Chondrocyte (in vitro differentiated cells): ENCODE data around the gene SEC16A. TPM values are rescaled to one million over a fixed set of nuclear protein-coding genes. Genes with fewer than 3 reads are reported as not detected.
"Not testable (repeated sequence)": the region's sequence is repeated elsewhere in the genome, so short reads cannot be mapped to it uniquely, and the experiment has no call there.

Experiments used
- DNase-seq: peaks from one replicate; pipeline ENCODE4 v3.0.0; 2021; ENCODE audit warnings: mixed read lengths, low spot score
- H3K27ac Mint-ChIP-seq: one replicate; pipeline ENCODE4 v1.8.0; 2021; ENCODE audit warnings: mild to moderate bottlenecking, moderate library complexity, mixed read lengths; ENCODE audit not compliant: unreplicated experiment
- H3K27me3 Mint-ChIP-seq: 2 replicates; pipeline ENCODE4 v1.8.0; 2021; ENCODE audit warnings: low read depth, mixed read lengths
- H3K36me3 Mint-ChIP-seq: 2 replicates; pipeline ENCODE4 v1.8.0; 2021; ENCODE audit warnings: low read depth, mixed read lengths
- H3K4me1 Mint-ChIP-seq: 2 replicates; pipeline ENCODE4 v1.8.0; 2021; ENCODE audit warnings: low read depth, mild to moderate bottlenecking, mixed read lengths
- H3K4me3 Mint-ChIP-seq: one replicate; pipeline ENCODE4 v1.8.0; 2021; ENCODE audit warnings: mild to moderate bottlenecking, moderate library complexity, mixed read lengths; ENCODE audit not compliant: unreplicated experiment
- H3K9me3 Mint-ChIP-seq: 2 replicates; pipeline ENCODE4 v1.8.0; 2021; ENCODE audit warnings: low read depth, mixed read lengths
- CTCF ChIP-seq: fragments of 200-600 bp; sonication (generic); IDR thresholded peaks from 2 replicates; pipeline ENCODE4 v1.5.0; 2021; ENCODE audit warnings: antibody characterized with exemption, mild to moderate bottlenecking, moderate library complexity
- total RNA-seq: library from RNA; stranded (reverse); gene quantifications from 3 replicates; pipeline ENCODE4 v1.2.1, GENCODE V29; 2021

SEC16A gene
- total RNA-seq, 1 donor from 2014 or later: 91.7 TPM

DNA sequence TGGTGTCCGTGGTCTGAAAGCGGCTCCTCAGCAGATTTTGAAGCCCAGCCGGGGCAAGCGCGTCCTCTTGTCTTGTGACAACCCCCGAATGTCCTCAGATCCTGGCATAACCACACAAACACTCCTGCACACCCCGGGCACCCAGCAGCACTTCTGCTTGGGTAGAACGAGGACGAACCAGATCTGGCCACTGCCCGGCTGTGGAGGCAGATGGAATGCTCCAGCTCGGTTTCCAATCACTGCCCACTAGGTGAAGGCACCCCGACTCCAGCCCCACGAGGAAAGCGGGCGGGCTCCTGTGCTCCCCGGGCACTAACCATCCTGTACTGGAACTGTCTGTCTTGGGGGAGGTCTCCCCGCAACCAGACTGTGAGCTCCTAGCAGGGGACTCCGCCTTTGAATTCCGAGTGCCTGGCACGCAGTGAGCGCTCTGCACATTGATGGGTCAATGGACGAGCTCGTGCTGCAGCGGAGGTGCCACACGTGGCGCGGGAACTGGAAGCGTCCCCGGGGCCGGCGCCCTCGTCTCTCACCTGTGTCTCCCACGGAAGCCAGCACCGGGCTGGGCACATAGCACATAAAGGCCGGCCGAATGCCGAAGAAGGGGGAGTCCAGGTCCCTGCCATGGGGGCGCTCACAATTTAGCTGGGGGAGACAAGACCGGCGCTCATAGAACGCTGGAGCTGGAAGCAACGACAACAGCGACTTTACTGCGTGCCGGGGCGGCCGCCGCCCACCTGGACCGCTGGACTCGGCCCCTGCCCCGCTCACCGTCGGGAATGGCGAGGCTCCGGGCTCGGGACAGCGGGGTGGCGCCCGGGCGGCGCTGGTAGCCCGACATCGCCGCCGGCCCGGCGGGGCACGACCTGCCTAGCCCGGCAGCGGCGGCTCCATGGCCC is 73.0 kb downstream of the SEC16A start:
- Mint-ChIP-seq H3K27ac (peak overlapping the region; percentile 88), H3K4me3 (peak overlapping the region; percentile 89), H3K9me3 (no peaks in the 10 kb centered on the region), H3K36me3 (peaks cover 27% of the 10 kb centered on the region), H3K27me3 (no peaks in the 10 kb centered on the region), H3K4me1 (peaks cover 33% of the 10 kb centered on the region)
- DNase-seq: peak; percentile 89
- TF ChIP-seq CTCF: no peak

GRCh38 chr9:136407911-136408310 is 74.9 kb downstream of the SEC16A start:
- H3K4me3 Mint-ChIP-seq: no peak overlapping the region
- peaks cover 30% of the 10 kb centered on the region for H3K4me1 Mint-ChIP-seq
- H3K27me3 Mint-ChIP-seq: no peaks in the 10 kb centered on the region
- H3K9me3 Mint-ChIP-seq: no peaks in the 10 kb centered on the region
- no peak for TF ChIP-seq CTCF
- peaks cover 20% of the 10 kb centered on the region for H3K36me3 Mint-ChIP-seq
- DNase-seq: no peak
- no peak overlapping the region for H3K27ac Mint-ChIP-seq

- H3K4me3 Mint-ChIP-seq: not testable (repeated sequence)
Observed at GRCh38 chr9:136407061-136407460, 75.8 kb downstream of the SEC16A start.

DNA sequence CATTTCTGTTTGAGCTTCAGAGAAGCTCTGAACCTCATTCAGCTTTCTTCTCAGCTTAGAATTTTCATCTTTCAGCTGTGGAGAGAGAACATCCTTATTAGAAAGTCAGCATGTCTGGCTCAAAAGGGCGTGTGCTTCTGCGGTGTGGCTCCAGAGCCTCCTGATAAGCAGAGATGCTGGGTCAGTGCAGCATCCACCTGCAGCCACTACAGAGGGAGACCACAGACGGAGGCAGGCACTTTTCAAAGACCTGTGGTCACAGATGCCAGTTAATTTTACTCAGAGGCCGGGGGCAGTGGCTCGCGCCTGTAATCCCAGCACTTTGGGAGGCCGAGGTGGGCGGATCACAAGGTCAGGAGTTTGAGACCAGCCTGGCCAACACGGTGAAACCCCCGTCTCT is 76.9 kb downstream of the SEC16A start:
- H3K27ac Mint-ChIP-seq, H3K9me3 Mint-ChIP-seq, H3K27me3 Mint-ChIP-seq, H3K4me3 Mint-ChIP-seq, DNase-seq: not testable (repeated sequence)
- peaks cover 22% of the 10 kb centered on the region for H3K36me3 Mint-ChIP-seq
- peaks cover 15% of the 10 kb centered on the region for H3K4me1 Mint-ChIP-seq

More at GRCh38 chr9:136407061-136407460, 75.8 kb downstream of the SEC16A start:
- H3K27me3 Mint-ChIP-seq, H3K9me3 Mint-ChIP-seq, H3K27ac Mint-ChIP-seq: not testable (repeated sequence)
- DNase-seq: peak; percentile 89
- H3K36me3 Mint-ChIP-seq: peaks cover 22% of the 10 kb centered on the region
- peaks cover 27% of the 10 kb centered on the region for H3K4me1 Mint-ChIP-seq

DNA sequence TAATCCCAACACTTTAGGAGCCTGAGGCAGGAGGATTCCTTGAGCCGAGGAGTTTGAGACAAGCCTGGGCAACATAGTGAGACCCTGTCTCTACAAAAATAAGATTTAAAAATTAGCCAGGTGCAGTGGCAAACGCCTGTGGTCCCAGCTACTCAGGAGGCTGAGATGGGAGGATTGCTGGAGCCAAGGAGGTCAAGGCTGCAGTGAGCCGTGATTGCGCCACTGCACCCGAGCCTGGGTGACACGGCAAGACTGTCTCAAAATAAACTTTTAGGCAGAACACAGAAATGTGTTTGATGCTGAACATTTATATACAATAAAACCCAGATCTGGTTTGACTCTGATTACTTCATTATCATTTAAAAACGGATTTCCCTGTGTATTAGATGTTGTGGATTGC is 77.4 kb downstream of the SEC16A start:
- H3K27me3 Mint-ChIP-seq: no peaks in the 10 kb centered on the region
- H3K4me3 Mint-ChIP-seq: no peak overlapping the region
- peaks cover 17% of the 10 kb centered on the region for H3K4me1 Mint-ChIP-seq
- H3K9me3 Mint-ChIP-seq: no peaks in the 10 kb centered on the region
- no peak overlapping the region for H3K27ac Mint-ChIP-seq
- DNase-seq: no peak
- H3K36me3 Mint-ChIP-seq: peaks cover 22% of the 10 kb centered on the region
- no peak for TF ChIP-seq CTCF

DNA sequence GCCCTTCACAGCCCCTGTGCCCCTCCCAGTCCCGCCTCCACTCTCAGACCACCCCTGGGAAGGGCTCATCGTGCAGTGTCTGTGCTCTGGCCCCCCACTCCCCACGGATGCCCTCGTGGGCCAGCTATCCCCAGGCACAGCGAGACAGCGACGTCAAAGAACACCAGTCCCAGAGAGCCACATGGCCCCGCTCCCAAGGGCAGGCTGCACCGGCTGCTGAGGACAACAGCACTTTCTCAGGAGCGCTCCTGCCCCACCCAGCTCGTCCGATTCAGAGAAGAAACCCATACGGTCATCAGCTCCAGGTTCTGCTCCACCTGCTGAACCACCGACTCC is 78.1 kb downstream of the SEC16A start:
- Mint-ChIP-seq H3K36me3 (peaks cover 22% of the 10 kb centered on the region), H3K4me3 (no peak overlapping the region), H3K9me3 (no peaks in the 10 kb centered on the region), H3K27ac (no peak overlapping the region), H3K27me3 (no peaks in the 10 kb centered on the region), H3K4me1 (peaks cover 16% of the 10 kb centered on the region)
- no peak for TF ChIP-seq CTCF
- peak; percentile 81 for DNase-seq
